ENCODE data around the gene GSK3A. TPM values are rescaled to one million over a fixed set of nuclear protein-coding genes. Genes with fewer than 3 reads are reported as not detected.
A peak's percentile ranks its signal among the peaks of the same experiment; 100 is the strongest.

GSK3A gene
- total RNA-seq, 2 experiments from 2014 or later: 48.2 to 49.0 TPM

DNA sequence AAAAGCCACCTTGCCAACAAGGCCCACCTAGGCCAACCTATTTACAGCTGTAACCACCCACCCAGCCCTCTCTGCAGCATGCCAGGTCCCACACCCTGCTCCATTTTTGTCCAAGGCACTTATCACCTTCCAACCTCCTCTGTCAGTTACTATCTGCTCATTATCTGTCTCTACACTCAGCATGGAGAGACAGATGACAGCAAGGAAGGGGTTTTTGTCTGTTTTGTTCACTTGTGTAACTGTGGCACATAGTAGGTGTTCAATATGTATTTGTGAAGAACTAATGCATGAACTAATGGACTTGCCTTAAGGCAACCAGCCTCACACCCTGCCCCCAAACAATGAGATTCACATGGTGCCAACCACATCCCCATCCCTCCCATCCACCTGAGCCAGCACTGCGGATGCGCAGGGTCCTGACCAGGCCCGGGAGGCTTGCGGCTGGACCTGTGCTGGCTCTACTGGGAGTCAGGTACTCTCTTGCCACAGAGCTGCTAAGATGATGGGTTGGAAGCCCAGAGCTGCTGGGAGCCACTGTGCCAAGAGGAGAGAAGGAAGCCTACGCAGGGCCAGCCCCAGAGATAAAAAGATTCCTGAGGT is 42.2 kb downstream of the GSK3A start:
- CTCF ChIA-PET: interaction anchor here (0.6 to 3.6 kb wide), 9 partner anchors 11 to 761 kb away, joined by 3 to 21 read pairs (median 7); partner anchors contain the start of genes DEDD2, DMAC2 and ZNF526
- peak overlapping the region; percentile 96 for H3K27ac Mint-ChIP-seq
- peak overlapping the region; percentile 72 for H3K4me3 Mint-ChIP-seq
- ATAC-seq (no peak), DNase-seq (peak; percentile 31)
- POLR2A ChIA-PET: interaction anchor here (0.5 to 5.2 kb wide), 13 partner anchors 11 to 1556 kb away, joined by 3 to 32 read pairs (median 5); partner anchors contain the start of genes DEDD2, GSK3A, POU2F2 and ZNF526
- no peaks in the 10 kb centered on the region for H3K9me3 Mint-ChIP-seq (ENCODE audit: insufficient read depth)
- H3K27me3 Mint-ChIP-seq (ENCODE audit: low read depth): no peaks in the 10 kb centered on the region
- peaks cover 79% of the 10 kb centered on the region for H3K36me3 Mint-ChIP-seq (ENCODE audit: low read depth)
- peaks cover 85% of the 10 kb centered on the region for H3K4me1 Mint-ChIP-seq (ENCODE audit: low read depth)

GRCh38 chr19:42199440-42200115 is 42.8 kb downstream of the GSK3A start:
- H3K4me1 Mint-ChIP-seq (ENCODE audit: low read depth): peaks cover 80% of the 10 kb centered on the region
- peaks cover 75% of the 10 kb centered on the region for H3K36me3 Mint-ChIP-seq (ENCODE audit: low read depth)
- H3K9me3 Mint-ChIP-seq (ENCODE audit: insufficient read depth): no peaks in the 10 kb centered on the region
- peak overlapping the region; percentile 72 for H3K4me3 Mint-ChIP-seq
- peak; percentile 92 for DNase-seq
- ChIA-PET CTCF (interaction anchor here (1.0 to 3.6 kb wide), 13 partner anchors 10 to 760 kb away, joined by 3 to 21 read pairs (median 8); partner anchors contain the start of genes DEDD2, DMAC2, POU2F2 and ZNF526), POLR2A (interaction anchor here (0.6 to 5.2 kb wide), 16 partner anchors 10 to 1556 kb away, joined by 3 to 32 read pairs (median 4); partner anchors contain the start of genes DEDD2, GSK3A, POU2F2 and ZNF526)
- no peaks in the 10 kb centered on the region for H3K27me3 Mint-ChIP-seq (ENCODE audit: low read depth)
- peak overlapping the region; percentile 96 for H3K27ac Mint-ChIP-seq
- ATAC-seq: peak; percentile 74

DNA sequence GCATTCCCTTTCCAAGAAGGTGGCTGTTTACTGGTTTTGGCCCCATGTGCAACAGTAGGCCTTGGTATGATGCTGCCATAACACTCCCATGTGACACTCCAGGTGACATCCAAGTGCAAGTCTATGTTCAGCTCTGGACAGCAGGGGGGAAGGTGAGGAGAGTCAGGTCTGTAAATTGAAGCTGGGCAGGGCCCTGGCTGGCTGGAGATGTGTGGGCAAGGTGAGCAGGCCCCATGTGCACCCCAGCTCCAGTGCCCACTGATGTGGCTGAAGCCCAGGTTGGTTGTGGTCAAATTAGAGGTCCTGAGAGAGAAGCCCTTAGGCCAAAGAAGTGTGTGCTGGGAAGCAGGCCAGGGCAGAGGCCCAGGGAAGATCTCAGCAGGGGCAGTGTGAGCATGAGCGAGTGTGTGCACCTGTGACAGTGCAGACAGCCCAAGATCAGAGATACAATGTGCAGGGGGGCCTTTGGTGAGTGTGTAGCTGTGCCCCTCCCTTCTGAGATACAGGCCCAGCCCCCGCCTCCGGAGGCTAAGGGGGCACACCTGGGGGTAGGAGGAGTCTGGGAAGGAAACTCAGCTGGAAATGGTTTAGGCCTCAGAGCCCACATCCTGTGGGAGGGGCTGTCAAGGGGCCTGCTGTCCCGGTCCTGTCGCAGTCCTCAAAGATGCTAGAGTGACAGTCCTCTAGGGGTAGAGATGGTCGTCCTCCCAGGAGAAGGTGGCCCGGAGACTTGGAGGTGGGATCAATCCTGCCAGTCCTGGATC is 43.5 kb downstream of the GSK3A start:
- peak; percentile 70 for ATAC-seq
- peak overlapping the region; percentile 72 for H3K4me3 Mint-ChIP-seq
- POLR2A ChIA-PET: interaction anchor here (0.6 to 5.2 kb wide), 14 partner anchors 10 to 650 kb away, joined by 3 to 32 read pairs (median 4); partner anchors contain the start of genes DEDD2, GSK3A, POU2F2 and ZNF526
- peak; percentile 95 for DNase-seq
- CTCF ChIA-PET: interaction anchor here (0.9 to 3.6 kb wide), 13 partner anchors 9 to 759 kb away, joined by 3 to 21 read pairs (median 7); partner anchors contain the start of genes DEDD2, DMAC2, POU2F2 and ZNF526
- peaks cover 73% of the 10 kb centered on the region for H3K36me3 Mint-ChIP-seq (ENCODE audit: low read depth)
- peak overlapping the region; percentile 96 for H3K27ac Mint-ChIP-seq
- peaks cover 2% of the 10 kb centered on the region for H3K9me3 Mint-ChIP-seq (ENCODE audit: insufficient read depth)
- no peaks in the 10 kb centered on the region for H3K27me3 Mint-ChIP-seq (ENCODE audit: low read depth)
- peaks cover 80% of the 10 kb centered on the region for H3K4me1 Mint-ChIP-seq (ENCODE audit: low read depth)

DNA sequence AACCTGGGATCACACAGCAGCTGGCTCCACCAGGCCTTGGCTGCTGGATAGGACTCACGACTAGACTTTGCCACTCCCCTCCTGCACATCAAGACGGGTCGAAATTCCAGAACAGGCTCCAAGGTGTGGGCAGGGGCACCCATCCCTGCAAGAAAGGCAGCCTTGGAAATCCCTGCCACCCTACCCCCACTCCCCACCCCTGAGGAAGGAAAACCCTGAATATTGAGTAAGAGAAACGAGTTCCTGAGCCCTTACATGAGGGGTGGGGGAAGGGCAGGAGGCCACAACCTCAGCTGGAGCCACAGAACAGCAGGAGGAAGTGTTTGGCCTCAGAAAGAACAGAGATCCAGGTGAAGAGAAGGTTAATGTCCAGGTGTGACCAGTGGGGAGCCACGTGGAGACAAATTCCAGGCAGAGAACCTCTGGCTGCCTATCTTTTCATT is 45.0 kb downstream of the GSK3A start:
- ChIA-PET CTCF (interaction anchor here (0.7 to 2.4 kb wide), 4 partner anchors 12 to 65 kb away, joined by 3 to 20 read pairs (median 8); partner anchors contain the start of gene POU2F2), POLR2A (interaction anchor here (5.2 kb wide), 1 partner anchor 19 kb away, joined by 32 read pairs; the partner anchor contains the start of gene DEDD2)
- ATAC-seq (no peak), DNase-seq (peak; percentile 63)
- H3K9me3 Mint-ChIP-seq (ENCODE audit: insufficient read depth): peaks cover 11% of the 10 kb centered on the region
- peaks cover 72% of the 10 kb centered on the region for H3K4me1 Mint-ChIP-seq (ENCODE audit: low read depth)
- H3K27ac Mint-ChIP-seq: peak overlapping the region; percentile 72
- peak overlapping the region; percentile 32 for H3K4me3 Mint-ChIP-seq
- peaks cover 2% of the 10 kb centered on the region for H3K27me3 Mint-ChIP-seq (ENCODE audit: low read depth)
- H3K36me3 Mint-ChIP-seq (ENCODE audit: low read depth): peaks cover 69% of the 10 kb centered on the region

GRCh38 chr19:42196011-42197001 is 46.1 kb downstream of the GSK3A start:
- ChIA-PET POLR2A (no interaction called here), CTCF (no interaction called here)
- Mint-ChIP-seq H3K36me3 (ENCODE audit: low read depth) (peaks cover 64% of the 10 kb centered on the region), H3K4me1 (ENCODE audit: low read depth) (peaks cover 72% of the 10 kb centered on the region), H3K27me3 (ENCODE audit: low read depth) (peaks cover 5% of the 10 kb centered on the region), H3K9me3 (ENCODE audit: insufficient read depth) (peaks cover 11% of the 10 kb centered on the region), H3K27ac (peak overlapping the region; percentile 46), H3K4me3 (no peak overlapping the region)
- no peak for DNase-seq
- no peak for ATAC-seq

DNA sequence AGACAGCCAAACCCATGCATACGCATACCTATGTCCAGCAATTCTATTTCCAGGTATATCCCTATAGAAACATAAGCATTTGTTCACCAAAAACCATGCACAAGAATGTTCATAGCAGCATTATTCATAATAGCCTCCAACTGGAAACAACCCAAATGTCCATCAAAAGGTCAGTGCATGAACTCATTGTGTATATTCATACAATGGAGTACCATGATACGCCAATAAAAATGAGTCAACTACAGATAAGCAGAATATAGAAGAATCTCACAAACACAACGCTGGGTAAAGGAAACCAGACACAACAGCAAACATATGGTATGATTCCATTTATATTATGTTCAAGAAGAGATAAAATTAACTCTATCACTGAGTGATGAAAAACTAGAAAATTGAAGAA is 48.7 kb downstream of the GSK3A start:
- CTCF ChIA-PET: interaction anchor here (0.9 kb wide), 1 partner anchor 9 kb away, joined by 4 read pairs; no protein-coding TSS in a partner anchor
- DNase-seq: no peak
- Mint-ChIP-seq H3K27me3 (ENCODE audit: low read depth) (peaks cover 5% of the 10 kb centered on the region), H3K36me3 (ENCODE audit: low read depth) (peaks cover 41% of the 10 kb centered on the region), H3K27ac (no peak overlapping the region), H3K9me3 (ENCODE audit: insufficient read depth) (peaks cover 11% of the 10 kb centered on the region), H3K4me1 (ENCODE audit: low read depth) (peaks cover 54% of the 10 kb centered on the region), H3K4me3 (no peak overlapping the region)
- POLR2A ChIA-PET: no interaction called here
- no peak for ATAC-seq

GRCh38 chr19:42193294-42193693 is 49.1 kb downstream of the GSK3A start:
- Mint-ChIP-seq H3K27ac (no peak overlapping the region), H3K9me3 (ENCODE audit: insufficient read depth) (peaks cover 11% of the 10 kb centered on the region), H3K4me1 (ENCODE audit: low read depth) (peaks cover 51% of the 10 kb centered on the region), H3K36me3 (ENCODE audit: low read depth) (peaks cover 38% of the 10 kb centered on the region), H3K4me3 (no peak overlapping the region), H3K27me3 (ENCODE audit: low read depth) (peaks cover 5% of the 10 kb centered on the region)
- ChIA-PET POLR2A (no interaction called here), CTCF (interaction anchor here (0.9 to 2.7 kb wide), 2 partner anchors 9 to 11 kb away, joined by 4 to 9 read pairs; no protein-coding TSS in a partner anchor)
- no peak for DNase-seq
- no peak for ATAC-seq

DNA sequence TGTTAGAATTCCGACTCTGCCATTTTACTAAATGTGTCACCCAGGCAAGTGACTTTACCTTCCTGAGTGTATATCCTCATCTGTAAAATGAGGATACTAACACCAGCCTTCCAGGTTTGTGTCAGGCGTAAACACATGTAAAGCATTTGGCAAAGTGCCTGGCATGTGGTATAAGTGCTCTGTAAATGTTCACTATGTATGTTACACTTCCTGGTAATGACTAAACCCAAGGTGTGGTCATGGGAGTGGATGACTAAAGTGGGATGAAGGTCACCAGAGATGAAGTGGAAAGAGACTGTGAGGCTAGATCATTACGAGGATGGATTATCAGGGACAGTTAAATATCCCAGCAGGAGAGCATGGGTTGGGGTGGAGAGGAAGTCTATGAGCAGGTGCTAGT is 50.5 kb downstream of the GSK3A start:
- ATAC-seq (no peak), DNase-seq (peak; percentile 24)
- Mint-ChIP-seq H3K4me1 (ENCODE audit: low read depth) (peaks cover 40% of the 10 kb centered on the region), H3K36me3 (ENCODE audit: low read depth) (peaks cover 26% of the 10 kb centered on the region), H3K27me3 (ENCODE audit: low read depth) (peaks cover 5% of the 10 kb centered on the region), H3K9me3 (ENCODE audit: insufficient read depth) (peaks cover 11% of the 10 kb centered on the region), H3K27ac (peak overlapping the region; percentile 1), H3K4me3 (no peak overlapping the region)
- ChIA-PET CTCF (interaction anchor here (1.2 to 2.7 kb wide), 4 partner anchors 9 to 88 kb away, joined by 4 to 9 read pairs (median 6); partner anchors contain the start of gene POU2F2), POLR2A (interaction anchor here (0.7 kb wide), 1 partner anchor 16 kb away, joined by 3 read pairs; no protein-coding TSS in a partner anchor)

GRCh38 chr19:42191330-42191729 is 51.1 kb downstream of the GSK3A start:
- Mint-ChIP-seq H3K27ac (no peak overlapping the region), H3K4me1 (ENCODE audit: low read depth) (peaks cover 40% of the 10 kb centered on the region), H3K9me3 (ENCODE audit: insufficient read depth) (peaks cover 11% of the 10 kb centered on the region), H3K27me3 (ENCODE audit: low read depth) (peaks cover 5% of the 10 kb centered on the region), H3K4me3 (no peak overlapping the region), H3K36me3 (ENCODE audit: low read depth) (peaks cover 21% of the 10 kb centered on the region)
- peak; percentile 42 for ATAC-seq
- no peak for DNase-seq
- CTCF ChIA-PET: interaction anchor here (0.8 to 2.7 kb wide), 6 partner anchors 9 to 156 kb away, joined by 3 to 9 read pairs (median 5); partner anchors contain the start of gene POU2F2
- POLR2A ChIA-PET: interaction anchor here (0.9 kb wide), 1 partner anchor 24 kb away, joined by 3 read pairs; no protein-coding TSS in a partner anchor

DNA sequence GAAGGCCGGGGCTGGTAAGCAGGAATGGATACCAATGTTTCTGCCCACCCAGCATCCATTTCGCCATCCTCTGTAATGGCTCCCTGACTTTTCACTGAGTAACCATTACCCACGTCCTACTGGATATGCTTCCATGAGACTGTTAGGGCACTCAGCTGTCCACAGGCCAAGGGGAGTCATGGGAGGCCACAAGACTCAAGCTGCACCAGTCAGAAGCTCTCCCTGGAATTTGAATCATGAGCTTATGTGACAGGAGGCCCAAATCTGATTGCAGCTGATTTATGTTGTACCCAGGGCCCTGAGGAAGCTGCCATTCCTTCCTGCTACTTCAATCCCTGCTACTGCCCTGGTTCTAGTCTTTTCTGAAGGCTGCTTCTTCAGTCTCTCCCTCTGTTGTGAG is 53.3 kb downstream of the GSK3A start:
- Mint-ChIP-seq H3K4me3 (no peak overlapping the region), H3K36me3 (ENCODE audit: low read depth) (peaks cover 14% of the 10 kb centered on the region), H3K27me3 (ENCODE audit: low read depth) (peaks cover 5% of the 10 kb centered on the region), H3K27ac (no peak overlapping the region), H3K9me3 (ENCODE audit: insufficient read depth) (peaks cover 11% of the 10 kb centered on the region), H3K4me1 (ENCODE audit: low read depth) (peaks cover 55% of the 10 kb centered on the region)
- ChIA-PET POLR2A (interaction anchor here (1.8 kb wide), 1 partner anchor 10 kb away, joined by 6 read pairs; no protein-coding TSS in a partner anchor), CTCF (interaction anchor here (1.5 to 1.9 kb wide), 3 partner anchors 10 to 80 kb away, joined by 5 to 7 read pairs (median 5); no protein-coding TSS in a partner anchor)
- ATAC-seq (no peak), DNase-seq (no peak)
